ENCODE data around the gene SART1.

Gene SART1

DNA sequence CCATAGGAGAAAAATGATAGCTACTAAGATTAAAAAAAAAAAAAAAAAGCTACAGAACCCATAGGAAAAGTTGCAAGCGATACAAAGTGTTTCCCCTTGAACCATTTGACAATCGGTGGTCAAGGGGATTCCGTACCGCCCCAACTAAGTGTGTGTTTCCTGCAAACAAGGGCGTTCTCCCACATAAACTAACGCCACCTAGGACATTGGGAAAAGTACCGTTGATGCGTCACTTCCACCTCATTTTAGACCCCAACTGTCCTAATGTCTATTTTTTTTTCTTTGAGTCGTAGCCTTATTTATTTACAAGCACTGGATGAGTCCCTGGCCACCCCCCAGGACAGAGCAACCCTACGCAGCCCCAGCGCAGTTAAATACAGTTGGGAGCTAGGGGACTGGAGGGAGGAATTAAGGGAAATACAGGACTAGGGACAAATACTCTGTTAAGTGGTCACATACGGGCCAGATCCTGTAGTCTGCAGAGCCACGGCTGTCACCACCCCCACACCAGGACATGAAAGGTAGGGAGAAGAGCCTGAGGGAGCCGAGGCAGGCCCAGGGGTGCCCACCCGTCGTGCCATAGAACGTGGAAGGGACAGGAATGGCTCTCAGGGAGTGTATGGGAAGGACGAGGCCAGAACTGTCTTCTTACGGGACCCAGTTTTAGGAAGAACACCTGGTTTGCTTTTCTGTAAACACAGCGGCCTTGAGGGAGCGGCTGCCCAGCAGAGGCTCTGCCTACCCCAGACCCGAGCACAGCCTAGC lies 21.5 kb downstream of the SART1 start:
- TF ChIP-seq FOXP2 (optimal IDR thresholded peaks at IDR 0.05; ENCODE audit: borderline replicate concordance, extremely low read depth, extremely low read length, insufficient read depth) (no peak), TAF1 (IDR thresholded peaks at IDR 0.05; ENCODE audit: borderline replicate concordance, insufficient read depth, low read length) (no peak), POLR2AphosphoS5 (IDR thresholded peaks at IDR 0.05; ENCODE audit: low read depth, low read length) (no peak), SIN3A (IDR thresholded peaks at IDR 0.05; ENCODE audit: borderline replicate concordance, insufficient read depth, low read length) (no peak)
- TF ChIP-seq, protein P1, sequence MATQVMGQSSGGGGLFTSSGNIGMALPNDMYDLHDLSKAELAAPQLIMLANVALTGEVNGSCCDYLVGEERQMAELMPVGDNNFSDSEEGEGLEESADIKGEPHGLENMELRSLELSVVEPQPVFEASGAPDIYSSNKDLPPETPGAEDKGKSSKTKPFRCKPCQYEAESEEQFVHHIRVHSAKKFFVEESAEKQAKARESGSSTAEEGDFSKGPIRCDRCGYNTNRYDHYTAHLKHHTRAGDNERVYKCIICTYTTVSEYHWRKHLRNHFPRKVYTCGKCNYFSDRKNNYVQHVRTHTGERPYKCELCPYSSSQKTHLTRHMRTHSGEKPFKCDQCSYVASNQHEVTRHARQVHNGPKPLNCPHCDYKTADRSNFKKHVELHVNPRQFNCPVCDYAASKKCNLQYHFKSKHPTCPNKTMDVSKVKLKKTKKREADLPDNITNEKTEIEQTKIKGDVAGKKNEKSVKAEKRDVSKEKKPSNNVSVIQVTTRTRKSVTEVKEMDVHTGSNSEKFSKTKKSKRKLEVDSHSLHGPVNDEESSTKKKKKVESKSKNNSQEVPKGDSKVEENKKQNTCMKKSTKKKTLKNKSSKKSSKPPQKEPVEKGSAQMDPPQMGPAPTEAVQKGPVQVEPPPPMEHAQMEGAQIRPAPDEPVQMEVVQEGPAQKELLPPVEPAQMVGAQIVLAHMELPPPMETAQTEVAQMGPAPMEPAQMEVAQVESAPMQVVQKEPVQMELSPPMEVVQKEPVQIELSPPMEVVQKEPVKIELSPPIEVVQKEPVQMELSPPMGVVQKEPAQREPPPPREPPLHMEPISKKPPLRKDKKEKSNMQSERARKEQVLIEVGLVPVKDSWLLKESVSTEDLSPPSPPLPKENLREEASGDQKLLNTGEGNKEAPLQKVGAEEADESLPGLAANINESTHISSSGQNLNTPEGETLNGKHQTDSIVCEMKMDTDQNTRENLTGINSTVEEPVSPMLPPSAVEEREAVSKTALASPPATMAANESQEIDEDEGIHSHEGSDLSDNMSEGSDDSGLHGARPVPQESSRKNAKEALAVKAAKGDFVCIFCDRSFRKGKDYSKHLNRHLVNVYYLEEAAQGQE (IDR thresholded peaks at IDR 0.05; ENCODE audit: insufficient read depth in 1 of 2, low read depth in 2 of 2, low read length in 2 of 2): no peak

DNA sequence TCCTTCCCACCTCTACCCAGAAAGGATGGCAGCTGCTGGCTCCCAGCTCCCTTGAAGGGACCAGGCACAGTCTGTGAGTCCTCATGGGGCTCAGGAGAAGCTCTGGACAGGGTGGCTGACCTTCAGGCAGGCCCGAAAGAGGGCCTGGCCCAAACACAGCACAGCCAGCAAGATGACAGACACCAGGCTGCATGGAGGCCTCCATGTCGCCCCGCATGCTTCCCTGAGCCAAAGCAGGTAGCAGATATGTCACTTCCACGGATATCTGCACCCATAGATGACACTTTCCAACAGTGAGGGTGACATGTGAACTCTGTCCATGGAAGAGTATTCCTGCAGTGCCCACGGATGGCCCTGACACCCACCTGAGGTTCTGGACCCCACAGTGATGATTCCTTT lies 22.1 kb downstream of the SART1 start:
- TF ChIP-seq, protein P1 (IDR thresholded peaks at IDR 0.05; ENCODE audit: insufficient read depth in 1 of 2, low read depth in 2 of 2, low read length in 2 of 2): no peak
- TF ChIP-seq SIN3A (IDR thresholded peaks at IDR 0.05; ENCODE audit: borderline replicate concordance, insufficient read depth, low read length): no peak

DNA sequence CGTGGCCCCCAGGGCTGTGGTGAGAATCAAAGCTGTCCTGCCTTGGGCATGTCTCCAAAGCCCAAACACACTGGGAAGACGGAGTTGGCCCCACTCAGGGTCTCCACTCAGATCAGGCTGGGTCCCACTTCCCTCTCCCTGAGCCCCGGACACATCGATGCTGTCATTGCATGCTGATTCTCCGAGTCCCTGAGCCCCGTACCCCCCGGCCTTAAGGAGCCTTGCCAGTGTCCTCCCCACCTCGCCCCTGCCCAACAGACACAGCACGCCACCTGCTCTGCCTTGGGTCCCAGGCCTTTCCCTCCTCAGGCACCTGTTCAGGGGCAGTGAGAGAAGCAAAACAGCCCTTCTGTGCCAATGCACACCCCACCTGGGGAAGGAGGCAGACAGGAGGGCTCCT lies 25.8 kb downstream of the SART1 start:
- TF ChIP-seq SIN3A (IDR thresholded peaks at IDR 0.05; ENCODE audit: borderline replicate concordance, insufficient read depth, low read length): no peak

DNA sequence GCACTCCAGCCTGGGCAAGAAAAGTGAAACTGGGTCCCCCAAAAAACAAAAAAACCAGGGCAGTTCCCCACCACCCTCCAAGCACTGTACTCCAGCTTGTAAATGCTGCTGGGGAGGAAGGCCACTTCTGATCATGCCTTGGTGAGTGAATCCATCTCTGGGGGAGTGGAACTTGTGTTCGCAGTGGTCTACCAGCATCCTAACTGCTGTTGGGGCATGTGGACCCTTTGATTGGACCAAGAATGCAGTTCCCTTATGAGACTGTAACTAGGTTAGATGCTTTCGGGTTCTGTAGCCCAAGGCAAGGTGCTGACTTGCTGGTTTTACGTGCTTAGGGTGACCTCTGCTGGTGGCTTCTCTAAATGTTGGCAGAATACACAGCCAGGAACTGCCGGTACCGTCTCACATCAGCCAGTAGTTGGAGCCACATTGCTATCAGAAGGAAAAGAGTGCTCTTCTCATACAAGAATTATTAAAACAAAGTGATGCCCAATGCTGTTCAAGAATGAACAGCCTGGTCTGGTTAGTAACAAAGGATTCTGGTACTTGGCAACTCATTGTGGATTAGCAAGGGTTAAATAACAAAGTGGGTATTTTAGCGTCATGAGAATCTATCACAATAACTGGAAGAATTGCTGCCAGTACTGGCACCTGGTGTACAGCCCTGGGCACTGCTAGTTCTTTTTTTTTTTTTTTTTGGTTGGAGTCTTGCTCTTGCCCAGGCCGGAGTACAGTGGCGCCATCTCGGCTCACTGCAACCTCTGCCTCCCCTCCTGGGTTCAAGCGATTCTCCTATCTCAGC lies 27.5 kb downstream of the SART1 start:
- TF ChIP-seq SIN3A (IDR thresholded peaks at IDR 0.05; ENCODE audit: borderline replicate concordance, insufficient read depth, low read length): no peak
- TF ChIP-seq TAF1 (IDR thresholded peaks at IDR 0.05; ENCODE audit: borderline replicate concordance, insufficient read depth, low read length): no peak
- no peak for TF ChIP-seq POLR2AphosphoS5 (IDR thresholded peaks at IDR 0.05; ENCODE audit: low read depth, low read length)
- no peak for TF ChIP-seq FOXP2 (optimal IDR thresholded peaks at IDR 0.05; ENCODE audit: borderline replicate concordance, extremely low read depth, extremely low read length, insufficient read depth)
- TF ChIP-seq, protein P1 (IDR thresholded peaks at IDR 0.05; ENCODE audit: insufficient read depth in 1 of 2, low read depth in 2 of 2, low read length in 2 of 2): no peak

- TF ChIP-seq FOXP2 (optimal IDR thresholded peaks at IDR 0.05; ENCODE audit: borderline replicate concordance, extremely low read depth, extremely low read length, insufficient read depth) (no peak), TAF1 (IDR thresholded peaks at IDR 0.05; ENCODE audit: borderline replicate concordance, insufficient read depth, low read length) (no peak), SIN3A (IDR thresholded peaks at IDR 0.05; ENCODE audit: borderline replicate concordance, insufficient read depth, low read length) (no peak)
Observed at GRCh38 chr11:65992056-65992455, 30.5 kb downstream of the SART1 start.

- TF ChIP-seq TAF1 (IDR thresholded peaks at IDR 0.05; ENCODE audit: borderline replicate concordance, insufficient read depth, low read length): no peak
- TF ChIP-seq, protein P1 (IDR thresholded peaks at IDR 0.05; ENCODE audit: insufficient read depth in 1 of 2, low read depth in 2 of 2, low read length in 2 of 2): no peak
- TF ChIP-seq FOXP2 (optimal IDR thresholded peaks at IDR 0.05; ENCODE audit: borderline replicate concordance, extremely low read depth, extremely low read length, insufficient read depth): no peak
- no peak for TF ChIP-seq SIN3A (IDR thresholded peaks at IDR 0.05; ENCODE audit: borderline replicate concordance, insufficient read depth, low read length)
- TF ChIP-seq POLR2AphosphoS5 (IDR thresholded peaks at IDR 0.05; ENCODE audit: low read depth, low read length): no peak
Observed at GRCh38 chr11:65997286-65997685, 35.8 kb downstream of the SART1 start.

Measured in PFSK-1 (cell line).